Activated CD4-positive, alpha-beta T cell treated with anti-CD3 and anti-CD28 coated beads, Interleukin-2, amount 10 ng/mL, durations not matched to agents 7 days and 5 days (primary cell): Measurements from ENCODE around the gene LRRC55. TPM values are rescaled to one million over a fixed set of nuclear protein-coding genes. Genes with fewer than 3 reads are reported as not detected.

Experiments used
- CTCF ChIA-PET: fragments of 350-600 bp; sonication (Branson Sonifier 250); formaldehyde crosslinking; loops from one replicate; lab custom pipeline; 2021; ENCODE audit warnings: antibody characterized with exemption; lab: Charles Lee
- POLR2A ChIA-PET: fragments of 350-600 bp; sonication (Branson Sonifier 250); formaldehyde crosslinking; loops from one replicate; lab custom pipeline; 2021; ENCODE audit warnings: antibody characterized with exemption; lab: Charles Lee
- DNase-seq: peaks from one replicate; pipeline ENCODE4 v3.0.0-alpha.2; 2020
- H3K27ac Mint-ChIP-seq: one replicate; pipeline ENCODE4 v1.8.0; 2021; ENCODE audit warnings: mild to moderate bottlenecking, moderate library complexity, mixed read lengths
- H3K27me3 Mint-ChIP-seq: one replicate; pipeline ENCODE4 v1.8.0; 2021; ENCODE audit warnings: mixed read lengths
- H3K36me3 Mint-ChIP-seq: one replicate; pipeline ENCODE4 v1.8.0; 2021; ENCODE audit warnings: low read depth, mixed read lengths
- H3K4me1 Mint-ChIP-seq: one replicate; pipeline ENCODE4 v1.8.0; 2021; ENCODE audit warnings: mixed read lengths
- H3K4me3 Mint-ChIP-seq: one replicate; pipeline ENCODE4 v1.8.0; 2021; ENCODE audit warnings: mild to moderate bottlenecking, moderate library complexity, mixed read lengths
- H3K9me3 Mint-ChIP-seq: one replicate; pipeline ENCODE4 v1.8.0; 2021; ENCODE audit warnings: mixed read lengths
- total RNA-seq, 2 experiments: library from RNA; stranded (reverse); gene quantifications; one replicate each; pipeline ENCODE4 v1.2.3, GENCODE V29; 2021

Gene LRRC55
- total RNA-seq, 2 experiments from 2014 or later: not detected

GRCh38 chr11:57235761-57236703 is 54.3 kb downstream of the LRRC55 start:
- Mint-ChIP-seq H3K9me3 (no peaks in the 10 kb centered on the region), H3K4me1 (peaks cover 4% of the 10 kb centered on the region), H3K27me3 (peaks cover 56% of the 10 kb centered on the region), H3K36me3 (no peaks in the 10 kb centered on the region), H3K27ac (no peak overlapping the region), H3K4me3 (no peak overlapping the region)
- POLR2A ChIA-PET: no interaction called here
- no peak for DNase-seq
- CTCF ChIA-PET: interaction anchor here (0.6 kb wide), 1 partner anchor 348 kb away, joined by 3 read pairs; no protein-coding TSS in a partner anchor

GRCh38 chr11:57237204-57237681 is 55.5 kb downstream of the LRRC55 start, which contains the start of gene APLNR:
APLNR (minus strand) TSS chr11:57237250; CDS start chr11:57237004, 246 bp downstream.
- POLR2A ChIA-PET: no interaction called here
- H3K27me3 Mint-ChIP-seq: peaks cover 49% of the 10 kb centered on the region
- no peak within 1 kb of the TSS for H3K27ac Mint-ChIP-seq
- no peaks in the 10 kb centered on the region for H3K36me3 Mint-ChIP-seq
- H3K4me1 Mint-ChIP-seq: peaks cover 4% of the 10 kb centered on the region
- DNase-seq: no peak
- H3K9me3 Mint-ChIP-seq: no peaks in the 10 kb centered on the region
- H3K4me3 Mint-ChIP-seq: no peak within 1 kb of the TSS
- CTCF ChIA-PET: interaction anchor here (0.6 kb wide), 1 partner anchor 90 kb away, joined by 4 read pairs; no protein-coding TSS in a partner anchor

GRCh38 chr11:57239348-57239747 is 57.6 kb downstream of the LRRC55 start:
- H3K27me3 Mint-ChIP-seq: peaks cover 34% of the 10 kb centered on the region

GRCh38 chr11:57240007-57240406 is 58.3 kb downstream of the LRRC55 start:
- Mint-ChIP-seq H3K27ac (no peak overlapping the region), H3K4me1 (peaks cover 10% of the 10 kb centered on the region), H3K9me3 (no peaks in the 10 kb centered on the region), H3K36me3 (no peaks in the 10 kb centered on the region), H3K4me3 (no peak overlapping the region), H3K27me3 (peaks cover 29% of the 10 kb centered on the region)
- POLR2A ChIA-PET: no interaction called here
- DNase-seq: no peak
- CTCF ChIA-PET: interaction anchor here (0.9 kb wide), 1 partner anchor 11 kb away, joined by 3 read pairs; no protein-coding TSS in a partner anchor

More at GRCh38 chr11:57239348-57239747, 57.6 kb downstream of the LRRC55 start:
- peaks cover 4% of the 10 kb centered on the region for H3K4me1 Mint-ChIP-seq
- H3K36me3 Mint-ChIP-seq: no peaks in the 10 kb centered on the region
- no peak overlapping the region for H3K27ac Mint-ChIP-seq
- ChIA-PET POLR2A (no interaction called here), CTCF (no interaction called here)
- no peak overlapping the region for H3K4me3 Mint-ChIP-seq
- no peak for DNase-seq
- no peaks in the 10 kb centered on the region for H3K9me3 Mint-ChIP-seq

- Mint-ChIP-seq H3K36me3 (no peaks in the 10 kb centered on the region), H3K27me3 (peaks cover 23% of the 10 kb centered on the region), H3K4me1 (peaks cover 13% of the 10 kb centered on the region), H3K9me3 (no peaks in the 10 kb centered on the region), H3K27ac (no peak overlapping the region), H3K4me3 (no peak overlapping the region)
- ChIA-PET CTCF (interaction anchor here (0.9 kb wide), 1 partner anchor 11 kb away, joined by 3 read pairs; no protein-coding TSS in a partner anchor), POLR2A (no interaction called here)
- no peak for DNase-seq
Measured at GRCh38 chr11:57240757-57241156, 59.0 kb downstream of the LRRC55 start.

Other genes starting within 250 kb of the LRRC55 start
- not detected for gene OR5AK2, start 193.0 kb upstream of the LRRC55 start, total RNA-seq
- gene APLNR, start 55.3 kb downstream of the LRRC55 start, total RNA-seq: not detected
- 10 to 100 TPM in 1 of 2 experiments, 1 to 10 TPM in 1; 8.9 to 10.4 TPM for gene TNKS1BP1, start 143.0 kb downstream of the LRRC55 start, total RNA-seq
- gene SSRP1, start 153.9 kb downstream of the LRRC55 start, total RNA-seq: 100 to 1,000 TPM; 165 to 175 TPM
- gene P2RX3, start 156.4 kb downstream of the LRRC55 start, total RNA-seq: not detected
- not detected for gene PRG3, start 199.2 kb downstream of the LRRC55 start, total RNA-seq
- under 1 TPM; 0.17 to 0.40 TPM for gene PRG2, start 208.7 kb downstream of the LRRC55 start, total RNA-seq
- 100 to 1,000 TPM in 1 of 2 experiments, 10 to 100 TPM in 1; 98.2 to 104 TPM for gene SLC43A3, start 245.2 kb downstream of the LRRC55 start, total RNA-seq